GM12878 (cell line): ENCODE data around the gene KNTC1. TPM values are rescaled to one million over a fixed set of nuclear protein-coding genes. Genes with fewer than 3 reads are reported as not detected.

Source experiments
- ATAC-seq: fragments of 200-7000 bp; cut with Tn5 transposase; 3 replicates; pipeline ENCODE4 v1.9.1; 2020; ENCODE audit warnings: mild to moderate bottlenecking, moderate library complexity
- BruUV-seq: library from RNA; stranded (reverse); fragments of 400-500 nt; replicated peaks from 2 replicates; lab custom pipeline; 2021; lab: Mats Ljungman, UMichigan
- CTCF ChIA-PET: fragments of 300-600 bp; sonication (Branson Sonifier 250); formaldehyde crosslinking; extraction: SDS; loops from one replicate; lab custom pipeline; 2021; ENCODE audit warnings: inconsistent platforms; lab: Yijun Ruan, JAX
- POLR2A ChIA-PET: fragments of 350-600 bp; formaldehyde crosslinking; extraction: SDS; loops from one replicate; lab custom pipeline; 2021; ENCODE audit warnings: inconsistent platforms; lab: Charles Lee
- RAD21 ChIA-PET: fragments of 300-600 bp; sonication (Branson Sonifier 250); formaldehyde crosslinking; loops from one replicate; lab custom pipeline; 2023; ENCODE audit warnings: antibody characterized with exemption; ENCODE audit not compliant: unreplicated experiment; lab: Charles Lee
- SMC1A ChIA-PET: fragments of 300-600 bp; sonication (Branson Sonifier 250); formaldehyde crosslinking; loops from one replicate; lab custom pipeline; 2023; ENCODE audit not compliant: unreplicated experiment, uncharacterized antibody; lab: Charles Lee
- DNase-seq: peaks from one replicate; pipeline ENCODE4 v3.0.0-alpha.2; 2011; ENCODE audit warnings: low read depth, low spot score
- FAIRE-seq: peaks from 3 replicates; lab custom pipeline; 2011; peaks lifted over from hg19 to GRCh38; lab: Jason Lieb, UNC
- H2AFZ ChIP-seq: 2 replicates; pipeline ENCODE4 v1.6.0; 2011; ENCODE audit warnings: low read depth, low read length, control low read depth; ENCODE audit not compliant: control insufficient read depth
- H3K27ac ChIP-seq: 2 replicates; pipeline ENCODE4 v1.5.1; 2011; ENCODE audit warnings: control low read depth; ENCODE audit not compliant: control insufficient read depth, insufficient read depth
- H3K27me3 ChIP-seq, 2 experiments: replicated peaks in 1 of 2; 2 replicates each; pipeline versions ENCODE4 v1.6.0 to v1.6.1; 2011; ENCODE audit warnings: low read length in 1 of 2; ENCODE audit not compliant: control insufficient read depth in 2 of 2, insufficient read depth in 2 of 2
- H3K36me3 ChIP-seq, 2 experiments: 2 replicates each; pipeline ENCODE4 v1.5.1; 2011; ENCODE audit warnings: low read length in 1 of 2; ENCODE audit not compliant: control insufficient read depth in 2 of 2, insufficient read depth in 2 of 2
- H3K4me1 ChIP-seq: 2 replicates; pipeline ENCODE4 v1.6.1; 2011; ENCODE audit warnings: mild to moderate bottlenecking, low read length, moderate library complexity, mixed read lengths; ENCODE audit not compliant: control insufficient read depth, insufficient read depth
- H3K4me2 ChIP-seq: 2 replicates; pipeline ENCODE4 v1.6.0; 2011; ENCODE audit warnings: control low read depth; ENCODE audit not compliant: control insufficient read depth, insufficient read depth
- H3K4me3 ChIP-seq: fragments of 200-600 bp; sonication (generic); 2 replicates; pipeline ENCODE4 v1.5.1; 2016
- H3K79me2 ChIP-seq: 2 replicates; pipeline ENCODE4 v1.6.0; 2011; ENCODE audit warnings: low read length; ENCODE audit not compliant: control insufficient read depth, insufficient read depth
- H3K9ac ChIP-seq: 2 replicates; pipeline ENCODE4 v1.8.0; 2011; ENCODE audit warnings: low read length, control low read depth, mixed read lengths; ENCODE audit not compliant: control insufficient read depth, insufficient read depth
- H3K9me3 ChIP-seq: replicated peaks from 3 replicates; pipeline ENCODE4 v1.5.1; 2011; ENCODE audit warnings: mild to moderate bottlenecking, low read length; ENCODE audit not compliant: control insufficient read depth, insufficient read depth
- H4K20me1 ChIP-seq: 2 replicates; pipeline ENCODE4 v1.6.0; 2011; ENCODE audit not compliant: control insufficient read depth, insufficient read depth
- BACH1 ChIP-seq: fragments of 450-650 bp; IDR thresholded peaks from 2 replicates; pipeline ENCODE4 v1.6.1; 2017; ENCODE audit warnings: mild to moderate bottlenecking, borderline replicate concordance
- CHD1 ChIP-seq: IDR thresholded peaks from 2 replicates; pipeline ENCODE4 v1.6.1; 2012; ENCODE audit warnings: low read depth, low read length, improper control_type of control experiment
- CHD4 ChIP-seq: fragments of 200-600 bp; sonication (generic); IDR thresholded peaks from 2 replicates; pipeline ENCODE4 v1.6.1; 2016; ENCODE audit warnings: mild to moderate bottlenecking
- FOXM1 ChIP-seq: IDR thresholded peaks from 2 replicates; pipeline ENCODE4 v1.6.1; 2012; ENCODE audit warnings: low read depth, mild to moderate bottlenecking, inconsistent platforms, low read length, moderate library complexity
- HSF1 ChIP-seq: fragments of 150-350 bp; IDR thresholded peaks from 2 replicates; pipeline ENCODE4 v1.6.1; 2014; ENCODE audit warnings: mild to moderate bottlenecking, low read depth, low read length
- IRF4 ChIP-seq: IDR thresholded peaks from 2 replicates; pipeline ENCODE4 v1.6.1; 2011; ENCODE audit warnings: low read depth, low read length
- KDM1A ChIP-seq: fragments of 200-600 bp; sonication (generic); IDR thresholded peaks from 2 replicates; pipeline ENCODE4 v1.6.1; 2016; ENCODE audit warnings: borderline replicate concordance
- MEF2A ChIP-seq: IDR thresholded peaks from 2 replicates; pipeline ENCODE4 v1.6.1; 2011; ENCODE audit warnings: low read depth, mild to moderate bottlenecking, low read length, moderate library complexity; ENCODE audit not compliant: insufficient read depth
- NR2F1 ChIP-seq: fragments of 450-650 bp; conservative IDR thresholded peaks from 2 replicates; pipeline ENCODE4 v1.6.1; 2017; ENCODE audit warnings: mild to moderate bottlenecking
- POLR2A ChIP-seq: IDR thresholded peaks from 2 replicates; pipeline ENCODE4 v1.6.1; 2011; ENCODE audit warnings: low read depth, mild to moderate bottlenecking, low read length
- POLR2AphosphoS2 ChIP-seq: IDR thresholded peaks from 2 replicates; pipeline ENCODE4 v1.6.1; 2011; ENCODE audit warnings: low read depth, mild to moderate bottlenecking, low read length, improper control_type of control experiment, moderate library complexity
- RFX5 ChIP-seq: IDR thresholded peaks from 2 replicates; pipeline ENCODE4 v1.6.1; 2011; ENCODE audit warnings: low read depth, low read length, improper control_type of control experiment
- SMAD5 ChIP-seq: IDR thresholded peaks from 2 replicates; pipeline ENCODE4 v1.6.1; 2016; ENCODE audit warnings: antibody characterized with exemption, low read depth
- SREBF1 ChIP-seq: IDR thresholded peaks from 2 replicates; pipeline ENCODE4 v1.6.1; 2012; ENCODE audit warnings: mild to moderate bottlenecking, low read length
- TBL1XR1 ChIP-seq: IDR thresholded peaks from 2 replicates; pipeline ENCODE4 v1.6.1; 2012; ENCODE audit warnings: low read depth, low read length, improper control_type of control experiment
- USF2 ChIP-seq: IDR thresholded peaks from 2 replicates; pipeline ENCODE4 v1.6.1; 2011; ENCODE audit warnings: low read depth, low read length, improper control_type of control experiment, borderline replicate concordance
- WGBS: methylation state at CpG from one replicate; pipeline ENCODE4 v1.1.6; 2016; ENCODE audit warnings: low lambda C conversion rate; ENCODE audit not compliant: insufficient replicate concordance, insufficient coverage; ENCODE audit errors: missing lambda C conversion rate; 5-methylcytosine and 5-hydroxymethylcytosine counted together
- in situ Hi-C: fragments of 300-500 bp; cut with MboI; formaldehyde crosslinking; loops from 9 replicates; pipeline ENCODE4 v1.14.3; 2018; ENCODE audit warnings: mixed read lengths
- intact Hi-C: fragments of 100-400 bp; cut with micrococcal nuclease; formaldehyde crosslinking; loops from one replicate; pipeline ENCODE4 v1.14.2; 2022; ENCODE audit not compliant: unreplicated experiment
- polyA plus RNA-seq, 11 experiments: library from polyadenylated mRNA; depleted of rRNA in 4 of 11; unstranded in 6 of 11; stranded (reverse) in 5 of 11; fragments of >200 nt; fragmentation: Nextera tagmentation in 4 of 11; fragmentation: Illumina TruSeq in 1 of 11; extraction: Ambion mirVana in 4 of 11; extraction: Trizol in 1 of 11; gene quantifications; 1 replicate in 1 of 11; 2 replicates in 10 of 11; pipeline versions ENCODE4 v1.2.1 to v1.2.3, GENCODE V29; 2011 to 2016; ENCODE audit warnings: inconsistent platforms in 2 of 11, missing spikeins in 2 of 11, low read depth in 1 of 11
- total RNA-seq, 4 experiments: library from RNA; depleted of rRNA in 3 of 4; stranded (reverse); fragments of >200 nt in 3 of 4; fragmentation: Illumina TruSeq in 1 of 4; extraction: Trizol in 1 of 4; gene quantifications; 2 replicates each; pipeline versions ENCODE4 v1.2.1 to v1.2.3, GENCODE V29; 2013 to 2021
- TF ChIP-seq, protein P1 (sequence below): fragments of 450-650 bp; IDR thresholded peaks from 2 replicates; pipeline ENCODE4 v1.6.1; 2017; ENCODE audit warnings: mild to moderate bottlenecking, low read depth, inconsistent platforms; ENCODE audit not compliant: poor library complexity, severe bottlenecking
- TF ChIP-seq, protein P2 (sequence below): fragments of 450-650 bp; IDR thresholded peaks from 2 replicates; pipeline ENCODE4 v1.6.1; 2014; ENCODE audit warnings: mild to moderate bottlenecking
- TF ChIP-seq, protein P3 (sequence below): IDR thresholded peaks from 2 replicates; pipeline ENCODE4 v1.6.1; 2012; ENCODE audit warnings: low read length, inconsistent platforms

Gene KNTC1
- total and polyA plus RNA-seq, 10 of the 15 experiments (the other 5 are each of a cell fraction or from before 2014, with no cell fraction given): 37.2 to 118 (median 76.3) TPM

- TF ChIP-seq, protein P1, sequence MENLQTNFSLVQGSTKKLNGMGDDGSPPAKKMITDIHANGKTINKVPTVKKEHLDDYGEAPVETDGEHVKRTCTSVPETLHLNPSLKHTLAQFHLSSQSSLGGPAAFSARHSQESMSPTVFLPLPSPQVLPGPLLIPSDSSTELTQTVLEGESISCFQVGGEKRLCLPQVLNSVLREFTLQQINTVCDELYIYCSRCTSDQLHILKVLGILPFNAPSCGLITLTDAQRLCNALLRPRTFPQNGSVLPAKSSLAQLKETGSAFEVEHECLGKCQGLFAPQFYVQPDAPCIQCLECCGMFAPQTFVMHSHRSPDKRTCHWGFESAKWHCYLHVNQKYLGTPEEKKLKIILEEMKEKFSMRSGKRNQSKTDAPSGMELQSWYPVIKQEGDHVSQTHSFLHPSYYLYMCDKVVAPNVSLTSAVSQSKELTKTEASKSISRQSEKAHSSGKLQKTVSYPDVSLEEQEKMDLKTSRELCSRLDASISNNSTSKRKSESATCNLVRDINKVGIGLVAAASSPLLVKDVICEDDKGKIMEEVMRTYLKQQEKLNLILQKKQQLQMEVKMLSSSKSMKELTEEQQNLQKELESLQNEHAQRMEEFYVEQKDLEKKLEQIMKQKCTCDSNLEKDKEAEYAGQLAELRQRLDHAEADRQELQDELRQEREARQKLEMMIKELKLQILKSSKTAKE: no peak
- TF ChIP-seq, protein P2, sequence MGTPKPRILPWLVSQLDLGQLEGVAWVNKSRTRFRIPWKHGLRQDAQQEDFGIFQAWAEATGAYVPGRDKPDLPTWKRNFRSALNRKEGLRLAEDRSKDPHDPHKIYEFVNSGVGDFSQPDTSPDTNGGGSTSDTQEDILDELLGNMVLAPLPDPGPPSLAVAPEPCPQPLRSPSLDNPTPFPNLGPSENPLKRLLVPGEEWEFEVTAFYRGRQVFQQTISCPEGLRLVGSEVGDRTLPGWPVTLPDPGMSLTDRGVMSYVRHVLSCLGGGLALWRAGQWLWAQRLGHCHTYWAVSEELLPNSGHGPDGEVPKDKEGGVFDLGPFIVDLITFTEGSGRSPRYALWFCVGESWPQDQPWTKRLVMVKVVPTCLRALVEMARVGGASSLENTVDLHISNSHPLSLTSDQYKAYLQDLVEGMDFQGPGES: no peak
- no peak for TF ChIP-seq KDM1A
Observed at GRCh38 chr12:122610911-122611310, 83.9 kb downstream of the KNTC1 start (continued).

- no peak overlapping the region for H3K4me3 ChIP-seq
- in situ Hi-C loops: no loop called here
- no peak overlapping the region for H2AFZ ChIP-seq
- no peaks in the 10 kb centered on the region for H3K27me3 ChIP-seq
- FAIRE-seq (no peak), ATAC-seq (no peak), DNase-seq (no peak)
- intact Hi-C loops: no loop called here
- H4K20me1 ChIP-seq: no peaks in the 10 kb centered on the region
- H3K9ac ChIP-seq: no peak overlapping the region
- peaks cover 14 to 26% of the 10 kb centered on the region in 2 experiments for H3K36me3 ChIP-seq
- H3K4me2 ChIP-seq: no peak overlapping the region
- ChIA-PET SMC1A (interaction anchor here (0.5 to 0.6 kb wide), 2 partner anchors 190 to 633 kb away, joined by 3 read pairs; no protein-coding TSS in a partner anchor), POLR2A (no interaction called here), RAD21 (no interaction called here), CTCF (interaction anchor here (0.8 kb wide), 3 partner anchors 22 to 216 kb away, joined by 3 read pairs; no protein-coding TSS in a partner anchor)
- BruUV-seq: no TSS peak
- H3K9me3 ChIP-seq: no peaks in the 10 kb centered on the region
- no peaks in the 10 kb centered on the region for H3K79me2 ChIP-seq
- H3K27ac ChIP-seq: no peak overlapping the region
- peaks cover 4% of the 10 kb centered on the region; the same call in 1 of the 2 replicates for H3K4me1 ChIP-seq
- WGBS: 96% methylated on average over 1 of the region's 1 CpG
- TF ChIP-seq SREBF1 (no peak), POLR2AphosphoS2 (no peak), BACH1 (no peak), CHD4 (no peak), HSF1 (no peak), IRF4 (no peak), MEF2A (no peak), CHD1 (no peak), NR2F1 (no peak), TBL1XR1 (no peak), USF2 (no peak), SMAD5 (no peak), FOXM1 (no peak), POLR2A (no peak), RFX5 (no peak)
- TF ChIP-seq, protein P3, sequence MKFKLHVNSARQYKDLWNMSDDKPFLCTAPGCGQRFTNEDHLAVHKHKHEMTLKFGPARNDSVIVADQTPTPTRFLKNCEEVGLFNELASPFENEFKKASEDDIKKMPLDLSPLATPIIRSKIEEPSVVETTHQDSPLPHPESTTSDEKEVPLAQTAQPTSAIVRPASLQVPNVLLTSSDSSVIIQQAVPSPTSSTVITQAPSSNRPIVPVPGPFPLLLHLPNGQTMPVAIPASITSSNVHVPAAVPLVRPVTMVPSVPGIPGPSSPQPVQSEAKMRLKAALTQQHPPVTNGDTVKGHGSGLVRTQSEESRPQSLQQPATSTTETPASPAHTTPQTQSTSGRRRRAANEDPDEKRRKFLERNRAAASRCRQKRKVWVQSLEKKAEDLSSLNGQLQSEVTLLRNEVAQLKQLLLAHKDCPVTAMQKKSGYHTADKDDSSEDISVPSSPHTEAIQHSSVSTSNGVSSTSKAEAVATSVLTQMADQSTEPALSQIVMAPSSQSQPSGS: no peak
Observed at GRCh38 chr12:122614839-122615238, 87.8 kb downstream of the KNTC1 start.
